HEK293 (cell line): Measurements from ENCODE around the gene MUC13.

Experiments
- CTCF ChIA-PET: fragments of 350-600 bp; formaldehyde crosslinking; extraction: SDS; loops from one replicate; lab custom pipeline; 2021; ENCODE audit warnings: antibody characterized with exemption; lab: Yijun Ruan, JAX
- POLR2A ChIA-PET: fragments of 300-600 bp; formaldehyde crosslinking; extraction: SDS; loops from one replicate; lab custom pipeline; 2020; ENCODE audit warnings: antibody characterized with exemption, inconsistent platforms; lab: Yijun Ruan, JAX
- H3K27ac ChIP-seq: fragments of 200-500 bp; sonication (Bioruptor generic); 2 replicates; pipeline ENCODE4 v1.5.1; 2014; ENCODE audit warnings: low read depth, low read length, control low read depth, inconsistent platforms; ENCODE audit errors: extremely low read depth
- H3K36me3 ChIP-seq, 2 experiments: fragments of 200-500 bp in 1 of 2; sonication (Bioruptor generic) in 1 of 2; 1 replicate in 1 of 2; 2 replicates in 1 of 2; pipeline ENCODE4 v1.5.1; 2014 to 2017; ENCODE audit warnings: inconsistent platforms in 2 of 2, low read length in 2 of 2; ENCODE audit not compliant: control insufficient read depth in 2 of 2, insufficient read depth in 1 of 2
- H3K4me1 ChIP-seq: fragments of 200-500 bp; sonication (Bioruptor generic); 2 replicates; pipeline ENCODE4 v1.5.1; 2014; ENCODE audit warnings: mild to moderate bottlenecking, low read length, inconsistent platforms; ENCODE audit not compliant: control insufficient read depth, insufficient read depth
- H3K4me3 ChIP-seq: 2 replicates; pipeline ENCODE4 v1.5.1; 2011; ENCODE audit warnings: low read depth, mild to moderate bottlenecking, control low read depth, low read length, moderate library complexity
- H3K9me3 ChIP-seq: fragments of 200-500 bp; sonication (Bioruptor generic); 2 replicates; pipeline ENCODE4 v1.5.1; 2014; ENCODE audit warnings: low read depth, low read length, inconsistent platforms; ENCODE audit not compliant: control insufficient read depth, insufficient read depth
- BCL11A ChIP-seq: fragments of 450-650 bp; formaldehyde crosslinking; IDR thresholded peaks from 2 replicates; pipeline ENCODE4 v1.5.1; 2016; ENCODE audit warnings: low read depth, missing biosample characterization, missing genetic modification characterization
- GLIS1 ChIP-seq: fragments of 450-650 bp; formaldehyde crosslinking; IDR thresholded peaks from 2 replicates; pipeline ENCODE4 v1.5.1; 2016; ENCODE audit warnings: missing biosample characterization, missing genetic modification characterization
- MZF1 ChIP-seq: fragments of 450-650 bp; formaldehyde crosslinking; IDR thresholded peaks from 2 replicates; pipeline ENCODE4 v1.5.1; 2017; ENCODE audit warnings: missing biosample characterization, missing genetic modification characterization, borderline replicate concordance
- RBAK ChIP-seq: fragments of 450-650 bp; formaldehyde crosslinking; IDR thresholded peaks from 2 replicates; pipeline ENCODE4 v1.5.1; 2016; ENCODE audit warnings: missing biosample characterization, missing genetic modification characterization
- ZNF10 ChIP-seq: fragments of 450-650 bp; formaldehyde crosslinking; IDR thresholded peaks from 2 replicates; pipeline ENCODE4 v1.5.1; 2017; ENCODE audit warnings: missing biosample characterization, missing genetic modification characterization
- ZNF140 ChIP-seq: fragments of 450-650 bp; formaldehyde crosslinking; IDR thresholded peaks from 2 replicates; pipeline ENCODE4 v1.5.1; 2016; ENCODE audit warnings: missing biosample characterization, missing genetic modification characterization
- ZNF155 ChIP-seq: fragments of 450-650 bp; formaldehyde crosslinking; IDR thresholded peaks from 2 replicates; pipeline ENCODE4 v1.5.1; 2016; ENCODE audit warnings: missing biosample characterization, missing genetic modification characterization
- ZNF2 ChIP-seq: fragments of 450-650 bp; formaldehyde crosslinking; IDR thresholded peaks from 2 replicates; pipeline ENCODE4 v1.5.1; 2016; ENCODE audit warnings: missing biosample characterization, missing genetic modification characterization
- ZNF223 ChIP-seq: fragments of 450-650 bp; formaldehyde crosslinking; IDR thresholded peaks from 2 replicates; pipeline ENCODE4 v1.5.1; 2016; ENCODE audit warnings: missing biosample characterization, missing genetic modification characterization
- ZNF239 ChIP-seq: fragments of 450-650 bp; formaldehyde crosslinking; IDR thresholded peaks from 2 replicates; pipeline ENCODE4 v1.5.1; 2016; ENCODE audit warnings: missing biosample characterization, missing genetic modification characterization
- ZNF302 ChIP-seq: fragments of 450-650 bp; formaldehyde crosslinking; IDR thresholded peaks from 2 replicates; pipeline ENCODE4 v1.5.1; 2016; ENCODE audit warnings: missing biosample characterization, missing genetic modification characterization, low read depth
- ZNF335 ChIP-seq: fragments of 450-650 bp; formaldehyde crosslinking; conservative IDR thresholded peaks from 2 replicates; pipeline ENCODE4 v1.5.1; 2016; ENCODE audit warnings: missing biosample characterization, missing genetic modification characterization
- ZNF521 ChIP-seq: fragments of 450-650 bp; formaldehyde crosslinking; IDR thresholded peaks from 2 replicates; pipeline ENCODE4 v1.5.1; 2017; ENCODE audit warnings: missing biosample characterization, mild to moderate bottlenecking, missing genetic modification characterization
- ZNF548 ChIP-seq: fragments of 450-650 bp; formaldehyde crosslinking; IDR thresholded peaks from 2 replicates; pipeline ENCODE4 v1.5.1; 2016; ENCODE audit warnings: missing biosample characterization, missing genetic modification characterization
- ZNF558 ChIP-seq: fragments of 450-650 bp; formaldehyde crosslinking; IDR thresholded peaks from 2 replicates; pipeline ENCODE4 v1.5.1; 2016; ENCODE audit warnings: missing biosample characterization, missing genetic modification characterization
- ZNF561 ChIP-seq: fragments of 450-650 bp; IDR thresholded peaks from 2 replicates; pipeline ENCODE4 v1.5.1; 2018; ENCODE audit warnings: missing biosample characterization, missing genetic modification characterization, borderline replicate concordance
- ZNF600 ChIP-seq: fragments of 450-650 bp; formaldehyde crosslinking; IDR thresholded peaks from 2 replicates; pipeline ENCODE4 v1.5.1; 2016; ENCODE audit warnings: missing biosample characterization, missing genetic modification characterization
- ZNF623 ChIP-seq: fragments of 450-650 bp; formaldehyde crosslinking; IDR thresholded peaks from 2 replicates; pipeline ENCODE4 v1.5.1; 2016; ENCODE audit warnings: missing biosample characterization, missing genetic modification characterization
- ZNF654 ChIP-seq: fragments of 450-650 bp; formaldehyde crosslinking; IDR thresholded peaks from 2 replicates; pipeline ENCODE4 v1.5.1; 2016; ENCODE audit warnings: low read depth, missing biosample characterization, missing genetic modification characterization
- ZNF677 ChIP-seq: fragments of 450-650 bp; IDR thresholded peaks from 2 replicates; pipeline ENCODE4 v1.5.0; 2018; ENCODE audit warnings: missing biosample characterization, mild to moderate bottlenecking, missing genetic modification characterization, moderate library complexity
- ZNF776 ChIP-seq: fragments of 450-650 bp; formaldehyde crosslinking; IDR thresholded peaks from 2 replicates; pipeline ENCODE4 v1.5.0; 2017; ENCODE audit warnings: missing biosample characterization, missing genetic modification characterization, borderline replicate concordance
- ZSCAN23 ChIP-seq: fragments of 450-650 bp; formaldehyde crosslinking; IDR thresholded peaks from 2 replicates; pipeline ENCODE4 v1.5.1; 2016; ENCODE audit warnings: missing biosample characterization, missing genetic modification characterization
- TF ChIP-seq, protein P1 (sequence below): fragments of 450-650 bp; formaldehyde crosslinking; IDR thresholded peaks from 2 replicates; pipeline ENCODE4 v1.5.1; 2016; ENCODE audit warnings: missing biosample characterization, missing genetic modification characterization
- TF ChIP-seq, protein P2 (sequence below): fragments of 450-650 bp; formaldehyde crosslinking; IDR thresholded peaks from 2 replicates; pipeline ENCODE4 v1.5.1; 2016; ENCODE audit warnings: missing biosample characterization, missing genetic modification characterization
- TF ChIP-seq, protein P3 (sequence below): fragments of 450-650 bp; formaldehyde crosslinking; IDR thresholded peaks from 2 replicates; pipeline ENCODE4 v1.5.1; 2016; ENCODE audit warnings: missing biosample characterization, missing genetic modification characterization
- TF ChIP-seq, protein P4 (sequence below): fragments of 450-650 bp; formaldehyde crosslinking; IDR thresholded peaks from 2 replicates; pipeline ENCODE4 v1.5.1; 2016; ENCODE audit warnings: missing biosample characterization, missing genetic modification characterization
- TF ChIP-seq, protein P5 (sequence below): fragments of 450-650 bp; formaldehyde crosslinking; IDR thresholded peaks from 2 replicates; pipeline ENCODE4 v1.5.1; 2016; ENCODE audit warnings: missing biosample characterization, missing genetic modification characterization

The MUC13 gene

DNA sequence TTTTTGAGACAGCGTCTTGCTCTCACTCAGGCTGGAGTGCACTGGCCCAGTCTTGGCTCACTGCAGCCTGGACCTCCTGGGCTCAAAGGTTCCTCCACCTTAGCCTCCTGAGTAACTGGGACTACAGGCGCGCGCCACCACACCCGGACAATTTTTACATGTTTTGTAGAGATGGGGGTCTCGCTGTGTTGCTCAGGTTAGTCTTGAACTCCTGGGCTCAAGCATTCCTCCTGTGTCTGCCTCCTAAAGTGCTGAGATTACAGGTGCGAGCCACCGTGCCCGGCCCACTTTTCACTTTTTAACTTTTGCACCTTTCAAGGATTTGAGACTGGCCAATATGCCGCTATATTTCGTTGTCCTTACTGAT is 46.6 kb downstream of the MUC13 start:
- POLR2A ChIA-PET, result interaction anchor here (0.9 to 1.0 kb wide), 2 partner anchors 8 to 116 kb away, joined by 4 read pairs; no protein-coding TSS in a partner anchor
- no peaks in the 10 kb centered on the region for H3K4me1 ChIP-seq
- CTCF ChIA-PET, result interaction anchor here (1.0 to 4.3 kb wide), 2 partner anchors 14 to 127 kb away, joined by 4 to 25 read pairs; no protein-coding TSS in a partner anchor
- no peak for TF ChIP-seq BCL11A (tag by site-specific recombination)
- TF ChIP-seq, all 188 proteins: peak for 0
- Histone ChIP-seq H3K36me3 (no peaks in the 10 kb centered on the region), H3K9me3 (no peaks in the 10 kb centered on the region), H3K4me3 (no peak overlapping the region), H3K27ac (no peak overlapping the region)

DNA sequence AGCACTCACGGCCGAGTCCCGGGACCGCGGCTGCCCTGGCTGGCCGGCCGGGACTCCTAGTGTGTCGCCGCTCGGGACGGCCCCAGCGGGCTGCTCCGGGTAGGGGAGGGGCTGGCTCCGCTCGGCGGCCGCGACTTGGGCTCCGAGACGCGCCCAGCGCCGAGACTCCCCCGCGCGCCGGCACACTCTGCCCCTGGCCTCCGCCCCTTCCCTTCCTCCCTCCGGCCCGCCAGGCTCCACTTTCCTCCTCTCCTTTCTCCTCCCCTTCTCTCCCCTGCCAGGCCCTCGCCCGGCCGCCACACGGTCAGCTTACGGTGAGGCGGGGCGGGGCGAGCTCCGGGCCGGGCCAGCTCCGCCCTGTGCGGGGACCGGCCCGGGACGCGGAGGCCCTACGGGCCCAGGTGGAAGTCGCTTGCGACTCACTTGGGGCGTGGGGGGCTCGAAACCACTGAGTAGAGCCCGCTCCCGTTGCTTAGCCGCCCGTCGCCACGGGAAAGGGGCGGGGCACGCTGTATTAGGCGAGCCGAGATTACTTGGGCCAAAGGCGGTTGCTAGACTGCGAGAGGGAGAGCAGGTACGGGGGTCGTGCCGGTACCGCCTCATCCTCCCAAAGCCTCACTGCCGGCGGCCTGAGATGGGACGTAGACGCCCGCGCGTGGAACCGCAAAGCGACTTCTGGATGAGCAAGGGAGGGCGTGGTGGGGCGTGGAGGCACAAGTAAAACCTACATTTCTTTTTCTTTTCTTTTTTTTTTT is 47.2 kb downstream of the MUC13 start, which contains the start of gene ITGB5:
TSS of gene ITGB5 (minus strand) at position 189 of the 755 bp plus-strand sequence. CDS start 365 bp downstream, outside the sequence.
- no peaks in the 10 kb centered on the region for H3K9me3 ChIP-seq
- CTCF ChIA-PET, result interaction anchor here (0.6 to 4.3 kb wide), 4 partner anchors 7 to 126 kb away, joined by 3 to 25 read pairs (median 4); no protein-coding TSS in a partner anchor
- POLR2A ChIA-PET, result interaction anchor here (0.9 to 1.0 kb wide), 2 partner anchors 9 to 115 kb away, joined by 4 read pairs; no protein-coding TSS in a partner anchor
- H3K4me1 ChIP-seq, result no peaks in the 10 kb centered on the region
- peak within 1 kb of the TSS; percentile 58 for H3K4me3 ChIP-seq
- no peaks in the 10 kb centered on the region for H3K36me3 ChIP-seq
- peak within 1 kb of the TSS; percentile 74; the same call in 1 of the 2 replicates for H3K27ac ChIP-seq
- TF ChIP-seq ZNF302 (no peak), ZNF140 (no peak), ZNF521 (tag by site-specific recombination) (no peak), ZNF239 (no peak), ZNF10 (tag by site-specific recombination) (no peak), ZNF776 (tag by site-specific recombination) (no peak), ZNF223 (no peak), ZNF677 (tag by site-specific recombination) (no peak), GLIS1 (tag by site-specific recombination) (peak; percentile 76), ZSCAN23 (tag by site-specific recombination) (no peak), ZNF623 (tag by site-specific recombination) (no peak), ZNF558 (tag by site-specific recombination) (no peak), RBAK (tag by site-specific recombination) (no peak), ZNF654 (tag by site-specific recombination) (no peak), ZNF335 (tag by site-specific recombination) (peak; percentile 70), ZNF2 (tag by site-specific recombination) (peak; percentile 82), ZNF548 (tag by site-specific recombination) (no peak), MZF1 (no peak), ZNF561 (peak; percentile 89), ZNF155 (tag by site-specific recombination) (no peak), ZNF600 (tag by site-specific recombination) (peak; percentile 94)
- TF ChIP-seq, protein P1, sequence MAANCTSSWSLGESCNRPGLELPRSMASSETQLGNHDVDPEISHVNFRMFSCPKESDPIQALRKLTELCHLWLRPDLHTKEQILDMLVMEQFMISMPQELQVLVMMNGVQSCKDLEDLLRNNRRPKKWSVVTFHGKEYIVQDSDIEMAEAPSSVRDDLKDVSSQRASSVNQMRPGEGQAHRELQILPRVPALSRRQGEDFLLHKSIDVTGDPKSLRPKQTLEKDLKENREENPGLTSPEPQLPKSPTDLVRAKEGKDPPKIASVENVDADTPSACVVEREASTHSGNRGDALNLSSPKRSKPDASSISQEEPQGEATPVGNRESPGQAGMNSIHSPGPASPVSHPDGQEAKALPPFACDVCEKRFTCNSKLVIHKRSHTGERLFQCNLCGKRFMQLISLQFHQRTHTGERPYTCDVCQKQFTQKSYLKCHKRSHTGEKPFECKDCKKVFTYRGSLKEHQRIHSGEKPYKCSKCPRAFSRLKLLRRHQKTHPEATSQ (tag by site-specific recombination), result peak; percentile 35; the same call in 1 of the 2 replicates
- TF ChIP-seq, protein P2, sequence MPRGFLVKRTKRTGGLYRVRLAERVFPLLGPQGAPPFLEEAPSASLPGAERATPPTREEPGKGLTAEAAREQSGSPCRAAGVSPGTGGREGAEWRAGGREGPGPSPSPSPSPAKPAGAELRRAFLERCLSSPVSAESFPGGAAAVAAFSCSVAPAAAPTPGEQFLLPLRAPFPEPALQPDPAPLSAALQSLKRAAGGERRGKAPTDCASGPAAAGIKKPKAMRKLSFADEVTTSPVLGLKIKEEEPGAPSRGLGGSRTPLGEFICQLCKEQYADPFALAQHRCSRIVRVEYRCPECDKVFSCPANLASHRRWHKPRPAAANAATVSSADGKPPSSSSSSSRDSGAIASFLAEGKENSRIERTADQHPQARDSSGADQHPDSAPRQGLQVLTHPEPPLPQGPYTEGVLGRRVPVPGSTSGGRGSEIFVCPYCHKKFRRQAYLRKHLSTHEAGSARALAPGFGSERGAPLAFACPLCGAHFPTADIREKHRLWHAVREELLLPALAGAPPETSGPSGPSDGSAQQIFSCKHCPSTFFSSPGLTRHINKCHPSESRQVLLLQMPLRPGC, result 0 out of 2 replicates have a peak, but pooled peaks have one; percentile 33
- TF ChIP-seq, protein P3, sequence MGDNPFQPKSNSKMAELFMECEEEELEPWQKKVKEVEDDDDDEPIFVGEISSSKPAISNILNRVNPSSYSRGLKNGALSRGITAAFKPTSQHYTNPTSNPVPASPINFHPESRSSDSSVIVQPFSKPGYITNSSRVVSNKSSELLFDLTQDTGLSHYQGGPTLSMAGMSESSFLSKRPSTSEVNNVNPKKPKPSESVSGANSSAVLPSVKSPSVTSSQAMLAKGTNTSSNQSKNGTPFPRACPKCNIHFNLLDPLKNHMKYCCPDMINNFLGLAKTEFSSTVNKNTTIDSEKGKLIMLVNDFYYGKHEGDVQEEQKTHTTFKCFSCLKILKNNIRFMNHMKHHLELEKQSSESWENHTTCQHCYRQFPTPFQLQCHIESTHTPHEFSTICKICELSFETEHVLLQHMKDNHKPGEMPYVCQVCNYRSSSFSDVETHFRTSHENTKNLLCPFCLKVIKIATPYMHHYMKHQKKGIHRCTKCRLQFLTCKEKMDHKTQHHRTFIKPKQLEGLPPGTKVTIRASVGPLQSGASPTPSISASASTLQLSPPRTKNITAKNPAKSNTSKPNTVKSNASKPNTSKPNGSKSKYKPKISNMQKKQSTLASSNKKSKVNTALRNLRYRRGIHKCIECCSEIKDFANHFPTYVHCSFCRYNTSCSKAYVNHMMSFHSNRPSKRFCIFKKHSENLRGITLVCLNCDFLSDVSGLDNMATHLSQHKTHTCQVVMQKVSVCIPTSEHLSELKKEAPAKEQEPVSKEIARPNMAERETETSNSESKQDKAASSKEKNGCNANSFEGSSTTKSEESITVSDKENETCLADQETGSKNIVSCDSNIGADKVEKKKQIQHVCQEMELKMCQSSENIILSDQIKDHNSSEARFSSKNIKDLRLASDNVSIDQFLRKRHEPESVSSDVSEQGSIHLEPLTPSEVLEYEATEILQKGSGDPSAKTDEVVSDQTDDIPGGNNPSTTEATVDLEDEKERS, result no peak
- TF ChIP-seq, protein P4, sequence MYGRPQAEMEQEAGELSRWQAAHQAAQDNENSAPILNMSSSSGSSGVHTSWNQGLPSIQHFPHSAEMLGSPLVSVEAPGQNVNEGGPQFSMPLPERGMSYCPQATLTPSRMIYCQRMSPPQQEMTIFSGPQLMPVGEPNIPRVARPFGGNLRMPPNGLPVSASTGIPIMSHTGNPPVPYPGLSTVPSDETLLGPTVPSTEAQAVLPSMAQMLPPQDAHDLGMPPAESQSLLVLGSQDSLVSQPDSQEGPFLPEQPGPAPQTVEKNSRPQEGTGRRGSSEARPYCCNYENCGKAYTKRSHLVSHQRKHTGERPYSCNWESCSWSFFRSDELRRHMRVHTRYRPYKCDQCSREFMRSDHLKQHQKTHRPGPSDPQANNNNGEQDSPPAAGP, result peak; percentile 66; the same call in 1 of the 2 replicates
- TF ChIP-seq, protein P5, sequence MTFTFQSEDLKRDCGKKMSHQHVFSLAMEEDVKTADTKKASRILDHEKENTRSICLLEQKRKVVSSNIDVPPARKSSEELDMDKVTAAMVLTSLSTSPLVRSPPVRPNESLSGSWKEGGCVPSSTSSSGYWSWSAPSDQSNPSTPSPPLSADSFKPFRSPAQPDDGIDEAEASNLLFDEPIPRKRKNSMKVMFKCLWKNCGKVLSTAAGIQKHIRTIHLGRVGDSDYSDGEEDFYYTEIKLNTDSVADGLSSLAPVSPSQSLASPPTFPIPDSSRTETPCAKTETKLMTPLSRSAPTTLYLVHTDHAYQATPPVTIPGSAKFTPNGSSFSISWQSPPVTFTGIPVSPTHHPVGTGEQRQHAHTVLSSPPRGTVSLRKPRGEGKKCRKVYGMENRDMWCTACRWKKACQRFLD (tag by site-specific recombination), result no peak
